Activated CD4-positive, alpha-beta memory T cell treated with anti-CD3 and anti-CD28 coated beads, Interleukin-2, amount 10 ng/mL, durations not matched to agents 7 days and 5 days (primary cell): ENCODE results near the gene LDLRAD1. TPM values are rescaled to one million over a fixed set of nuclear protein-coding genes. Genes with fewer than 3 reads are reported as not detected.
"Not testable (repeated sequence)": the region's sequence is repeated elsewhere in the genome, so short reads cannot be mapped to it uniquely, and the experiment has no call there.

ENCODE experiments used
- CTCF ChIA-PET: fragments of 350-600 bp; sonication (Branson Sonifier 250); formaldehyde crosslinking; loops from one replicate; lab custom pipeline; 2021; ENCODE audit warnings: antibody characterized with exemption, inconsistent platforms; lab: Charles Lee
- POLR2A ChIA-PET: fragments of 350-600 bp; sonication (Branson Sonifier 250); formaldehyde crosslinking; loops from one replicate; lab custom pipeline; 2021; ENCODE audit warnings: antibody characterized with exemption; lab: Charles Lee
- DNase-seq: peaks from one replicate; pipeline ENCODE4 v3.0.0-alpha.2; 2020
- H3K27ac Mint-ChIP-seq: one replicate; pipeline ENCODE4 v1.8.0; 2021; ENCODE audit warnings: mild to moderate bottlenecking, mixed read lengths
- H3K27me3 Mint-ChIP-seq: one replicate; pipeline ENCODE4 v1.8.0; 2021; ENCODE audit warnings: mixed read lengths
- H3K36me3 Mint-ChIP-seq: one replicate; pipeline ENCODE4 v1.8.0; 2021; ENCODE audit warnings: low read depth, mixed read lengths
- H3K4me1 Mint-ChIP-seq: one replicate; pipeline ENCODE4 v1.8.0; 2021; ENCODE audit warnings: mixed read lengths
- H3K4me3 Mint-ChIP-seq: one replicate; pipeline ENCODE4 v1.8.0; 2021; ENCODE audit warnings: mild to moderate bottlenecking, mixed read lengths
- H3K9me3 Mint-ChIP-seq: one replicate; pipeline ENCODE4 v1.8.0; 2021; ENCODE audit warnings: mixed read lengths
- total RNA-seq, 2 experiments: library from RNA; stranded (reverse); gene quantifications; one replicate each; pipeline ENCODE4 v1.2.3, GENCODE V29; 2021

Gene LDLRAD1
- total RNA-seq, 2 experiments from 2014 or later, result not detected

DNA sequence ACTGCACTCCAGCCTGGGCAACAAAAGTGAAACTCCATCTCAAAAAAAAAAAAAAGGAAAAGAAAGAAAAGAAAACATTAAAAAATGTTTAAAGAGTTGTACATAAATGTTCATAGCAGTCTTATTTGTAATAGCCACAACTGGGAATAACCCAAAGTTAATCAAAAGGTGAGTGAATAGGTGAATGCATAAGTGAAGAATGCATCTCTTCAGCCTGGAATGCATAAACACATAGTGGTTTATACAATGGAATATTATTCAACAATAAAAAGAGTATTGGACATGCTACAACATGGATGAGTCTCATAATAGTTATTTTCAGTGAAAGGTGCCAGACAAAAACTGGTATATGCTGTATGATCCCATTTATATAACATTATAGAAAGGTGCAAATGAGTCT, 18.1 kb downstream of the LDLRAD1 start:
- Mint-ChIP-seq H3K27me3 (peaks cover 4% of the 10 kb centered on the region), H3K4me1 (no peaks in the 10 kb centered on the region), H3K27ac (no peak overlapping the region), H3K4me3 (no peak overlapping the region), H3K9me3 (no peaks in the 10 kb centered on the region), H3K36me3 (no peaks in the 10 kb centered on the region)
- DNase-seq, result no peak
- POLR2A ChIA-PET, result no interaction called here
- CTCF ChIA-PET, result interaction anchor here (0.6 kb wide), 1 partner anchor 221 kb away, joined by 5 read pairs; no protein-coding TSS in a partner anchor

DNA sequence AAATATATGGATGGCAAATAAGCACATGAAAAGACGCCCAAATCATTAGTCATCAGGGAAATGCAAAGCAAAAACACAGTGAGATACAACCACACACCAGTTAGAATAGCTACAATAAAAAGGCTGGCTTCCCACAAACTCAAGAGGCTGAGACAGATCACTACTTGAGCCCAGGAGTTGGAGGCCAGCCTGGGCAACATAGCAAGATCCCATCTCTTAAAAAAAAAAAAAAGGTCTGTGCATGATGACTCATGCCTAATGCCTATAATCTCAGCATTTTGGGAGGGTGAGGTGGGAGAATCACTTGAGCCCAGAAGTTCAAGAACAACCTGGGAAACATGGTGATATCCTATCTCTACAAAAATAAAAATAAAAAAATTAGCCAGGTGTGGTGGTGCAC, 19.8 kb downstream of the LDLRAD1 start:
- peaks cover 4% of the 10 kb centered on the region for H3K27me3 Mint-ChIP-seq
- no peak overlapping the region for H3K4me3 Mint-ChIP-seq
- H3K27ac Mint-ChIP-seq, result no peak overlapping the region
- H3K36me3 Mint-ChIP-seq, result no peaks in the 10 kb centered on the region
- ChIA-PET POLR2A (no interaction called here), CTCF (no interaction called here)
- DNase-seq, result no peak
- no peaks in the 10 kb centered on the region for H3K9me3 Mint-ChIP-seq
- H3K4me1 Mint-ChIP-seq, result no peaks in the 10 kb centered on the region

DNA sequence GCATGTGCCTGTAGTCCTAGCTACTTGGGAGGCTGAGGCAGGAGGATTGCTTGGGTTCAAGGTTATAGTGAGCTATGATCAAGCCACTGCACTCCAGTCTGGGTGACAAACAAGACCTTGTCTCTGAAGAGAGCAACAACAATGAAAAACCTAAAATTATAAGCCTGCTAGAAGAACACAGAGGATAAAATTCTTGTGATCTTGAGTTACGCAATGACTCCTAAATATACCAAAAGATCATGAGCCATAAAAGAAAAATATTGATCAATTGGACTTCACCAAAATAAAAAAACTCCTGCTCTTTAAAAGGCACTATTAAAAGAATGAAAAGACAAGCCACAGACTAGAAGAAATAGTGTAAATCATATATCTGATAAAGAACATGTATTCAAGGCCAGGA, 22.3 kb downstream of the LDLRAD1 start:
- POLR2A ChIA-PET, result no interaction called here

DNA sequence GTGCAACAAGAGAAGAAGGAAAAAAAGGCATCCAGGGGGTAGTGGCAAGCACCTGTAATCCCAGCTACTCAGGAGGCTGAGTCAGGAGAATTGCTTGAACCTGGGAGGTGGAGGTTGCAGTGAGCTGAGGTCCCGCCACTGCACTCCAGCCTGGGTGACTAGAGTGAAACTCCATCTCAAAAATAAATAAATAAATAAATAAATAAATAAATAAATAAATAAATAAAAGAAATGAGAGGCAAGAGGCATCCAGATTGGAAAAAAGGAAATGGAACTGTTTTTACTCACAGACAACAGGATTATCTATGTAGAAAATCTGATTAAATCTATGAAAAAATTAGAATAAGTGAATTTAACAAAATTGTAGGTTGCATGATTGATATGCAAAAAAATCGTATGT, 23.5 kb downstream of the LDLRAD1 start:
- H3K4me3 Mint-ChIP-seq, POLR2A ChIA-PET, H3K27me3 Mint-ChIP-seq, DNase-seq, H3K4me1 Mint-ChIP-seq, CTCF ChIA-PET, H3K27ac Mint-ChIP-seq, H3K9me3 Mint-ChIP-seq, H3K36me3 Mint-ChIP-seq: not testable (repeated sequence)

More for the DNA sequence above, 22.3 kb downstream of the LDLRAD1 start:
- Mint-ChIP-seq H3K4me3 (no peak overlapping the region), H3K4me1 (no peaks in the 10 kb centered on the region), H3K36me3 (no peaks in the 10 kb centered on the region), H3K27me3 (peaks cover 4% of the 10 kb centered on the region), H3K9me3 (no peaks in the 10 kb centered on the region), H3K27ac (no peak overlapping the region)
- CTCF ChIA-PET, result no interaction called here
- DNase-seq, result no peak

DNA sequence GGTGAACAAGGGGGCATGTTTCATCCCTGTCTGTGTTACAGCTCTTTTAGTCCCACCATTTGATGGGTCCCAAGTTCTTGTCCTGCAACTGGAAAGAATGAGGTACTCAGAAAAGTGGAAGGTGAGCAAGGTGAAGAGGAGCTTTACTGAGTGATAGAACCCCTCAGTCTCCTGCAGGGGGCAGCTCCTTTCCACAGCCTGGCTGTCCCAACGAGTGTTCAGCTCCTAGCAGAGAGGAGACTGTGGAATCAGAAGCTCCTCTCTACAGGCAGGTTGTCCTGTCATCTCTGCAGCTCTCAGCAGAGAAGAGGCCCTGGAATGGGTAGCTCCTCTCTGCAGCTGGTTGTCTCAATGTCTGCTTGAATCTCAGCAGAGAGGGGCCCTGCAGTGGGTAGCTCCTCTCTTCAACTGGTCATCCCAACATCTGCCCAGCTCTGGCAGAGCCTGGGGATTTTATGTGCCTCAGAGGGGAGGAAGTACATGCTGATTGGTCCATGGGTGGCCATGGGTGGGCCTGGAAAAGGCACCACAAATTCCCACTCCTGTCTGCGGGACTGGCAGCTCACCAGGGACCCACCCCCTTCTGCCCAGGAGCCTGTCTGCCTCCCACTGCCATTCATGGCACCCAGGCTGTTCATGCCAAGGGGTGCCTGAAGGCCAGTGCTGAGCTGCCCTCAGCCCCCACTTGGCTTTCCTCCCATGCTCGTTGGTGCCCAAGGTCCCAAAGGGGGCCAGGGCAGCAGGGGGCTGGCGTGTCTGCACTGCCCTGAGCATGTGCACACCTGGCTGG, 25.7 kb downstream of the LDLRAD1 start:
- CTCF ChIA-PET, result interaction anchor here (1.1 to 1.2 kb wide), 2 partner anchors 10 to 113 kb away, joined by 3 read pairs; no protein-coding TSS in a partner anchor
- H3K36me3 Mint-ChIP-seq, result no peaks in the 10 kb centered on the region
- H3K4me1 Mint-ChIP-seq, result peaks cover 4% of the 10 kb centered on the region
- peaks cover 3% of the 10 kb centered on the region for H3K27me3 Mint-ChIP-seq
- DNase-seq, result no peak
- no peak overlapping the region for H3K27ac Mint-ChIP-seq
- no peak overlapping the region for H3K4me3 Mint-ChIP-seq
- H3K9me3 Mint-ChIP-seq, result no peaks in the 10 kb centered on the region
- POLR2A ChIA-PET, result no interaction called here

DNA sequence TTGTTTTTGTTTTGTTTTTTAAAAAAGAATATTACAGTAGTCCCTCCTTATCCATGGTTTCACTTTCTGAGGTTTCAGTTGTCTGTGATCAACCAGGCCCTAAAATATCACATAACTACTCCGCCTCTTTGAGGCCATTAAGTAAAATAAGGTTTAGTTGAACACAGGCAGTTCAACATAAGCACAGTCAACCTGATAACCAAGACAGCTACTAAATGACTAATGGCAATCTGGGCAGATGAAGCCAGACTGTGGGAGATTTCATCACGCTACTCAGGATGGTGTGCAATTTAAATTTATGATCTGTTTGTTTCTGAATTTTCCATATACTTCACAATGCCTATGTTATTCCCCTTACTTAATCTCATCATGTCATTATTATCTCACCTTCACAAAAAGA, 30.1 kb downstream of the LDLRAD1 start:
- ChIA-PET POLR2A (no interaction called here), CTCF (no interaction called here)
- Mint-ChIP-seq H3K9me3 (no peaks in the 10 kb centered on the region), H3K27ac (no peak overlapping the region), H3K36me3 (no peaks in the 10 kb centered on the region), H3K4me1 (peaks cover 11% of the 10 kb centered on the region), H3K4me3 (no peak overlapping the region), H3K27me3 (no peaks in the 10 kb centered on the region)
- DNase-seq, result no peak

DNA sequence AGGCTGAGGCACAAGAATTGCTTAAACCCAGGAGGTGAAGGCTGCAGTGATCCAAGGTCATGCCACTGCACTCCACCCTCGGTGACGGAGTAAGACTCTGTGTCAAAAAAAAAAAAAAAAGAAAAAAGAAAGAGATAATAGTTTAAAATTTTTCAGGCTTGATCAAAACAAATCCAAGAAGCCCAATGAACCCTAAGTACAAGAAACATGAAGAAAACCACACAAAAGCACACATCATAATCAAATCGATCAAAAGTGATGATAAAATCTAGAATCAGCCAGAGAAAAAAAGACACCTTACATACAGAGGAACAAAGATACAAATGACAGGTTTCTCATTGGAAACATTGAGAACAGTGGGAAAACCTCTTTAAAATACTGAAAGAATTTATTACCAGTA, 31.5 kb downstream of the LDLRAD1 start:
- no peak overlapping the region for H3K4me3 Mint-ChIP-seq
- H3K4me1 Mint-ChIP-seq, result peaks cover 11% of the 10 kb centered on the region
- POLR2A ChIA-PET, result no interaction called here
- CTCF ChIA-PET, result interaction anchor here (0.7 kb wide), 1 partner anchor 100 kb away, joined by 4 read pairs; no protein-coding TSS in a partner anchor
- no peaks in the 10 kb centered on the region for H3K9me3 Mint-ChIP-seq
- DNase-seq, result no peak
- H3K27me3 Mint-ChIP-seq, result no peaks in the 10 kb centered on the region
- H3K27ac Mint-ChIP-seq, result no peak overlapping the region
- H3K36me3 Mint-ChIP-seq, result no peaks in the 10 kb centered on the region

DNA sequence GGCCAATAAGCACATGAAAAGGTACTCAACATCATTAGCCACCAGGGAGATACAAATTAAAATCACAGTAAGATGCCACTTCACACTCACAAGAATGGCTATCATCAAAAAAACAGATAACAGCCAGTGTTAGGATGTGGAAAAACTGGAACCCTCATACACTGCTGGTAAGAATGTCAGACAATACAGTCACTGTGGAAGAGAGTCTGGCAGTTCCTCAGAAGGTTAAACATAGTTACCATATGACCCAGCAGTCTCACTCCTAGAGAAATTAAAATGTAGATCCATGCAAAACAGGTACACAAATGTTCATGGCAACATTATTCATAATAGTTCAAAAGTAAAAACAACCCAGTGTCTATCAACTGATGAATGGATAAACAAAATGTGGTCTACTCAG, 33.3 kb downstream of the LDLRAD1 start:
- ChIA-PET CTCF (no interaction called here), POLR2A (no interaction called here)
- DNase-seq, result no peak
- H3K27ac Mint-ChIP-seq, result no peak overlapping the region
- no peaks in the 10 kb centered on the region for H3K27me3 Mint-ChIP-seq
- H3K9me3 Mint-ChIP-seq, result no peaks in the 10 kb centered on the region
- H3K4me3 Mint-ChIP-seq, result no peak overlapping the region
- H3K36me3 Mint-ChIP-seq, result no peaks in the 10 kb centered on the region
- H3K4me1 Mint-ChIP-seq, result peaks cover 11% of the 10 kb centered on the region

DNA sequence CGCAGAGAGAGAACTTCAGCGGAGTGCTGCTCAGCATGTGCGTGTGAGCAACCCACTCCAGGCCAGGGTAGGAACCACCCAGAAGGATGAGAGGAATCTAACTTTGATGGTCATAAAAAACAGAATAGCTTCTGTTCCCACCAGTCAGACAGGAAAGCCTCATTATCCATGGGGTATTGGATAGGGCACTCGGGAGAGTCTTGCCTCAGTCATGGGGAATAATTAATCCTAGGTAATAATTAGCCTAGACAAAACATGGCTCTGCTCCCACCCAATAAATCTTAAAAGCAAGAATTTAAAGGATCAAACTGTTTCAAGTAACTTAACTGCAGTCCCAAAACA, 35.3 kb downstream of the LDLRAD1 start:
- Mint-ChIP-seq H3K9me3 (no peaks in the 10 kb centered on the region), H3K4me3 (no peak overlapping the region), H3K4me1 (peaks cover 9% of the 10 kb centered on the region), H3K27me3 (no peaks in the 10 kb centered on the region), H3K27ac (no peak overlapping the region), H3K36me3 (no peaks in the 10 kb centered on the region)
- ChIA-PET POLR2A (no interaction called here), CTCF (no interaction called here)
- DNase-seq, result no peak

DNA sequence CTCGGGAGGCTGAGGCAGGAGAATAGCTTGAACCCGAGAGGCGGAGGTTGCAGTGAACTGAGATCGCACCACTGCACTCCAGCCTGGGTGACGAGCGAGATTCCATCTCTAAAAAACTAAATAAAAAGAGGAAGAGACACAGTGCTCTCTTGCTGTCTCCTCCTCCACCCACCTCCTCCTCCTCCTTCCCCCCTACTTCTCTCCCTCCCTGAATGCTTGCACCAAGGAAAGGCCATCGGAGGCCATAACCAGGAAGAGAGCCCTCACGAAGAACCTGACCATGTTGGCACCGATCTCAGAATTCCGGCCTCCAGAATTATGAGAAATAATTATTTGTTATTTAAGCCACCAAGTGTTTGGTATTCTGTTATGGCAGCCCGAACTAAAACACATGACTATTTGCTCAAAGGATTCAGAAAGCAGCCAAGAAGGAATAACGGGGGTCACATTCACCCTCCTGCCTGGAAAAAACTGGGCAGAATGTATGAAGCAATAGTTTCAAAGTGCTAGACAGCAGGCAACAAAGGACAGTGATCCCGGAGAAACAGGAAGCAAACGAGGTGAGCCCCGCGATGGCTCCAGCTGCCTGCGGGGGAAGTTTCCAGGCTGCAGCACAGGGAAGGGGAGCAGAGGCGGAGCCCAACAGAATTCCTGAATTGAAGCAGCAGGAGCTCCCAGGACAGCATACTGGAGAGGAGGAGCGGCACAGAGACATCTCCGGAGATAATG, 35.8 kb downstream of the LDLRAD1 start:
- POLR2A ChIA-PET, result no interaction called here
- no peaks in the 10 kb centered on the region for H3K9me3 Mint-ChIP-seq
- DNase-seq, result no peak
- H3K4me1 Mint-ChIP-seq, result peaks cover 7% of the 10 kb centered on the region
- no peak overlapping the region for H3K27ac Mint-ChIP-seq
- CTCF ChIA-PET, result no interaction called here
- H3K27me3 Mint-ChIP-seq, result no peaks in the 10 kb centered on the region
- H3K4me3 Mint-ChIP-seq, result no peak overlapping the region
- no peaks in the 10 kb centered on the region for H3K36me3 Mint-ChIP-seq

DNA sequence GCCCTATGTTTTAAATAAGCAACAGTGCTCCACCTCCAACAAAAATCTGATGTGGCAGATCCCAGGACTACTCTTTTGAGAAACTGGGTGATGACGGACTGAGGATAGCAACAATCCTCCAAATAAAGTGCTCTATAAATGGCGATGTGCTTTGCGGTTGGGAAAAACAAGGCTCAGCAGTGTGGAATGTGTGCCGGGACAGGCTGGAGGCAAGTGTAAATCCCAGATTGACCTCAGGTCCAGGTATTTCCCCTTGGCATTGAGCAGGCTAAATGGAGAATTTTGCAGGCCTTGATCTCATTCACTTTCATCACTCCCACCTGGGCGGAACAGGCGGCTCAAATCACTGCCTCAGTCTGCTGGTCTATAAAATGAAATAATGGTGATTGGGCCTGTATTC, 36.8 kb downstream of the LDLRAD1 start:
- CTCF ChIA-PET, result no interaction called here
- DNase-seq, result no peak
- H3K4me1 Mint-ChIP-seq, result peaks cover 3% of the 10 kb centered on the region
- H3K27ac Mint-ChIP-seq, result no peak overlapping the region
- no peaks in the 10 kb centered on the region for H3K27me3 Mint-ChIP-seq
- POLR2A ChIA-PET, result no interaction called here
- no peak overlapping the region for H3K4me3 Mint-ChIP-seq
- H3K9me3 Mint-ChIP-seq, result no peaks in the 10 kb centered on the region
- H3K36me3 Mint-ChIP-seq, result no peaks in the 10 kb centered on the region

DNA sequence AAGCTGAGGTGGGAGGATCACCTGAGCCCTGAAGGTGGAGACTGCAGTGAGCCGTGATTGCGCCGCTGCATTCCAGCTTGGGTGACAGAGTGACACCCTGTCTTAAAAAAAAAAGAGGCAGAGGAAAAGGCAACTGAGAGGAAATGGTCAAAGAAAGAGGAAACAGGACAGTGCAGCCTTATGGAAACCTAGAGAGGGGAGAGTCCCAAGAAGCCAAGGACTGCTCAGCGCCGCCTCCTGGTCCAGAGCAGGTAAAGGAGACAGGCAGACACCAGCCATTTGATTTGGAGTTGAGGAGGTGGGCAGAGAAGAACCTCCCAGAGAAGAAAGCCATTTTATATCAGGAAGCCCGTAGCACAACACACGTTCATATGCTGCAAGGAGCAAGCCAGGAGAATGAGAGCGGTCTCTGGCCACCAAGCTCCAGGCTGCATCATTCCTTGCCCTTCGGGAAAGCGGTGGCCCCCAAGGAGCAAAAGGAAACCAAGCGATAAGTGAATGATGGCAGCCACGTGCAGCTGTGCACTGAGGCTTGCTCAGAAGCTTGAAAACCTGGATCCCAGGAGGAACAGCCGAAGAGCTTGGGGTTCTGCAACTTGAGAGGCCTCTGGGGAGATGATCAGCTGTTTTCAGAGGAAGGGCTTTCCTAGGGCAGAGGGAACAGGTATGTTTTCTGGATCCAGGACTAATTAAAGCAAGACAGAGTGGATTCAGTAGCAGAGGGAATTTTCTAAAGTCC, 38.1 kb downstream of the LDLRAD1 start:
- CTCF ChIA-PET, result no interaction called here

DNA sequence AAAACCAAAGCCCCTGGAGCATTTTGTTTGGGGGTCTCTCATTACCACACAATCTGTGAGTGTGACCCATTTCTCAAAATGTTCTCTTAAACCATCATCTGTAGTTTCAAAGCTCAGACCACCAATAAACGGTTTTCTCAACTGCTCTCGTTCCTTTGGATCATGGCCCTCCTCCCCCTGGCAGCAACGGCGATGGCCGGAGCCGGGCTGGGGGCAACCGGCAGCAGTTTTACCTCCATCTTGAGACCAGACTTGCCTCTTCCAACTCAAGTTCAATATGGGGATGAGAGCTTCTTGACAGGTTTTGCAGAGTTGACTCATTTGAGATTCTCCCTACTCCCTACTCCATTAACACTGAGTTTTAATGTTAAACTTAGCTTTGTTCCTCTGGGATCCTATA, 42.1 kb downstream of the LDLRAD1 start:
- Mint-ChIP-seq H3K27ac (no peak overlapping the region), H3K4me3 (no peak overlapping the region), H3K27me3 (no peaks in the 10 kb centered on the region), H3K9me3 (no peaks in the 10 kb centered on the region), H3K4me1 (peaks cover 2% of the 10 kb centered on the region), H3K36me3 (peaks cover 6% of the 10 kb centered on the region)
- DNase-seq, result no peak
- ChIA-PET CTCF (interaction anchor here (0.6 to 1.0 kb wide), 2 partner anchors 115 to 691 kb away, joined by 4 read pairs; no protein-coding TSS in a partner anchor), POLR2A (no interaction called here)

More for the DNA sequence above, 38.1 kb downstream of the LDLRAD1 start:
- Mint-ChIP-seq H3K4me3 (no peak overlapping the region), H3K36me3 (no peaks in the 10 kb centered on the region), H3K9me3 (no peaks in the 10 kb centered on the region), H3K27me3 (no peaks in the 10 kb centered on the region), H3K27ac (no peak overlapping the region), H3K4me1 (no peaks in the 10 kb centered on the region)
- POLR2A ChIA-PET, result no interaction called here
- no peak for DNase-seq
